Kidney (tissue), 14 donors: Measurements from ENCODE around the gene BAIAP2L2. TPM values are rescaled to one million over a fixed set of nuclear protein-coding genes. Genes with fewer than 3 reads are reported as not detected.
A peak's percentile ranks its signal among the peaks of the same experiment; 100 is the strongest.

ENCODE experiments used
- DNase-seq, 5 donors: peaks; one replicate each; pipeline ENCODE4 v3.0.0-alpha.2; 2013 to 2020
- FAIRE-seq: peaks from 2 replicates; lab custom pipeline; 2012; peaks lifted over from hg19 to GRCh38; lab: Jason Lieb, UNC
- H3K27ac ChIP-seq, 2 donors: one replicate each; pipeline ENCODE4 v1.7.0; 2013; ENCODE audit warnings: low read depth in 2 of 2, low read length in 2 of 2, inconsistent platforms in 1 of 2
- H3K27me3 ChIP-seq: one replicate; pipeline ENCODE4 v1.7.1; 2013; ENCODE audit warnings: low read length, inconsistent platforms; ENCODE audit not compliant: control insufficient read depth, insufficient read depth
- H3K36me3 ChIP-seq, 3 donors: one replicate each; pipeline versions ENCODE4 v1.7.0 to v1.7.1; 2013; ENCODE audit warnings: low read length in 3 of 3, control low read depth in 1 of 3, inconsistent platforms in 1 of 3; ENCODE audit not compliant: insufficient read depth in 3 of 3, control insufficient read depth in 2 of 3
- H3K4me1 ChIP-seq, 3 donors: one replicate each; pipeline versions ENCODE4 v1.7.0 to v1.7.1; 2013; ENCODE audit warnings: low read length in 3 of 3, inconsistent platforms in 1 of 3, low read depth in 1 of 3; ENCODE audit not compliant: control insufficient read depth in 2 of 3, insufficient read depth in 2 of 3
- H3K4me3 ChIP-seq, 3 donors: one replicate each; pipeline versions ENCODE4 v1.7.0 to v1.8.1; 2013; ENCODE audit warnings: low read length in 3 of 3, control low read depth in 1 of 3, inconsistent platforms in 1 of 3
- H3K9ac ChIP-seq, 3 donors: one replicate each; pipeline versions ENCODE4 v1.7.0 to v1.7.1; 2013; ENCODE audit warnings: low read length in 3 of 3, control low read depth in 1 of 3, inconsistent platforms in 1 of 3
- H3K9me3 ChIP-seq, 3 donors: one replicate each; pipeline versions ENCODE4 v1.7.0 to v1.7.1; 2013; ENCODE audit warnings: low read length in 3 of 3, control low read depth in 1 of 3, inconsistent platforms in 1 of 3; ENCODE audit not compliant: control insufficient read depth in 2 of 3, insufficient read depth in 1 of 3
- CTCF ChIP-seq: IDR thresholded peaks from 3 replicates; pipeline ENCODE4 v1.5.1; 2012; ENCODE audit warnings: mild to moderate bottlenecking, moderate library complexity, borderline replicate concordance; ENCODE audit not compliant: insufficient read depth; ENCODE audit errors: extremely low read depth
- intact Hi-C: fragments of 100-400 bp; cut with DNase I; formaldehyde crosslinking; loops from one replicate; pipeline ENCODE4 v1.11.1; 2022
- polyA plus RNA-seq: library from polyadenylated mRNA; stranded (reverse); fragments of 350-450 nt; fragmentation: Illumina TruSeq; extraction: RNeasy Lipid Tissue Mini Kit (QIAGEN cat#74804); gene quantifications from one replicate; pipeline ENCODE4 v1.2.3, GENCODE V29; 2014; ENCODE audit warnings: low read depth, low replicate concordance; ENCODE audit not compliant: insufficient read depth
- total RNA-seq: library from RNA; stranded (reverse); fragmentation: NEBNext Ultra II Directional; extraction: Animal tissue kit (Norgen Biotek cat#: 25700); gene quantifications from one replicate; pipeline ENCODE4 v1.2.1, GENCODE V29; 2021
- donor health status: control.
- donor health status: control.
- donor health status: control.
- donor health status: control.
- donor health status: control.
- donor health status: DM: yes; HTN: yes; CAD: no.
- donor health status: Normal renal cell carcinoma (clear cell type).

The BAIAP2L2 gene
- total and polyA plus RNA-seq, 2 donors from 2014 or later, result 9.7 to 27.8 TPM

- Histone ChIP-seq H3K9ac (no peak within 1 kb of the TSS), H3K27ac (no peak within 1 kb of the TSS), H3K27me3 (peaks cover 3% of the 10 kb centered on the region), H3K4me1 (peaks cover 0 to 8% (median 0%) of the 10 kb centered on the region in 3 donors), H3K4me3 (no peak within 1 kb of the TSS), H3K36me3 (no peaks in the 10 kb centered on the region), H3K9me3 (no peaks in the 10 kb centered on the region)
- DNase-seq (peak in 1 of 5 donors; percentile 61), FAIRE-seq (no peak)
- TF ChIP-seq CTCF, result no peak
- intact Hi-C loops, result no loop called here
Measured at GRCh38 chr22:38083931-38084631, 26.4 kb downstream of the BAIAP2L2 start, which contains the start of gene SLC16A8. Gene SLC16A8, minus strand, starts transcription at chr22:38084184. Its CDS starts 1,311 bp downstream, at chr22:38082873.

GRCh38 chr22:38082986-38083710 is 27.3 kb downstream of the BAIAP2L2 start:
- peaks cover 3% of the 10 kb centered on the region for H3K27me3 ChIP-seq
- no peaks in the 10 kb centered on the region for H3K36me3 ChIP-seq
- H3K9ac ChIP-seq, result no peak overlapping the region
- DNase-seq, result peak in 1 of 5 donors; percentile 57
- H3K27ac ChIP-seq, result no peak overlapping the region
- no peaks in the 10 kb centered on the region for H3K9me3 ChIP-seq
- TF ChIP-seq CTCF, result no peak
- intact Hi-C loops, result no loop called here
- no peak for FAIRE-seq
- H3K4me1 ChIP-seq, result peaks cover 0 to 8% (median 0%) of the 10 kb centered on the region in 3 donors
- H3K4me3 ChIP-seq, result no peak overlapping the region

- H3K4me1 ChIP-seq, result peaks cover 0 to 8% (median 0%) of the 10 kb centered on the region in 3 donors
- TF ChIP-seq CTCF, result no peak
- peaks cover 3% of the 10 kb centered on the region for H3K27me3 ChIP-seq
Measured at GRCh38 chr22:38081941-38082828, 28.3 kb downstream of the BAIAP2L2 start.

More at GRCh38 chr22:38081941-38082828, 28.3 kb downstream of the BAIAP2L2 start:
- DNase-seq (peak in 2 of 5 donors; percentile 66 to 78), FAIRE-seq (no peak)
- intact Hi-C loops, result no loop called here
- Histone ChIP-seq H3K9me3 (no peaks in the 10 kb centered on the region), H3K4me3 (no peak overlapping the region), H3K36me3 (no peaks in the 10 kb centered on the region), H3K9ac (no peak overlapping the region), H3K27ac (no peak overlapping the region)
